Lower lobe of right lung (tissue), 2 donors: Measurements from ENCODE around the gene B3GALT4. TPM values are rescaled to one million over a fixed set of nuclear protein-coding genes. Genes with fewer than 3 reads are reported as not detected.
A peak's percentile ranks its signal among the peaks of the same experiment; 100 is the strongest.

Experiments used
- ATAC-seq, 2 donors: fragments of 200-7000 bp; cut with Tn5 transposase; one replicate each; pipeline ENCODE4 v1.9.1; 2020 to 2022; ENCODE audit warnings: mild to moderate bottlenecking in 2 of 2, moderate library complexity in 2 of 2
- DNase-seq: peaks from one replicate; pipeline ENCODE4 v3.0.0-alpha.2; 2020
- H3K27ac ChIP-seq: fragments of 200-600 bp; one replicate; pipeline ENCODE4 v1.8.0; 2022
- H3K27me3 ChIP-seq: fragments of 200-600 bp; one replicate; pipeline ENCODE4 v1.8.0; 2022; ENCODE audit warnings: low read depth
- H3K36me3 ChIP-seq: fragments of 200-600 bp; one replicate; pipeline ENCODE4 v1.8.0; 2022; ENCODE audit warnings: mild to moderate bottlenecking
- H3K4me1 ChIP-seq: fragments of 200-600 bp; one replicate; pipeline ENCODE4 v1.8.0; 2022
- H3K4me3 ChIP-seq: fragments of 200-600 bp; one replicate; pipeline ENCODE4 v1.8.0; 2022; ENCODE audit warnings: mild to moderate bottlenecking
- H3K9me3 ChIP-seq: fragments of 200-600 bp; one replicate; pipeline ENCODE4 v1.8.0; 2022
- CTCF ChIP-seq: fragments of 200-600 bp; IDR thresholded peaks from one replicate; pipeline ENCODE4 v1.8.0; 2022; ENCODE audit warnings: antibody characterized with exemption, mild to moderate bottlenecking
- intact Hi-C: fragments of 100-400 bp; cut with DNase I; formaldehyde crosslinking; loops from one replicate; pipeline ENCODE4 v1.11.0; 2022
- microRNA-seq: library from miRNA; unstranded; fragments of <30 nt; microRNA quantifications from one replicate; pipeline ENCODE4 v1.2.0, GENCODE V29; 2020; ENCODE audit warnings: borderline number of aligned reads
- total RNA-seq: library from RNA; stranded (reverse); fragmentation: NEBNext Ultra II Directional; extraction: Animal tissue kit (Norgen Biotek cat#: 25700); gene quantifications from one replicate; pipeline ENCODE4 v1.2.1, GENCODE V29; 2021
- donor health status: DM: no; HTN: yes; CAD: no; lungs with severe emphysema.

B3GALT4 gene
- total RNA-seq, 1 donor from 2014 or later, result 19.6 TPM

GRCh38 chr6:33321227-33321626 is 44.3 kb downstream of the B3GALT4 start:
- peaks cover 29% of the 10 kb centered on the region for H3K36me3 ChIP-seq
- no peaks in the 10 kb centered on the region for H3K27me3 ChIP-seq
- H3K9me3 ChIP-seq, result no peaks in the 10 kb centered on the region
- no peak for DNase-seq
- ATAC-seq, result no peak
- intact Hi-C loops, result no loop called here
- no peak for TF ChIP-seq CTCF
- peaks cover 62% of the 10 kb centered on the region for H3K4me1 ChIP-seq
- H3K27ac ChIP-seq, result no peak overlapping the region
- peak overlapping the region; percentile 71 for H3K4me3 ChIP-seq

DNA sequence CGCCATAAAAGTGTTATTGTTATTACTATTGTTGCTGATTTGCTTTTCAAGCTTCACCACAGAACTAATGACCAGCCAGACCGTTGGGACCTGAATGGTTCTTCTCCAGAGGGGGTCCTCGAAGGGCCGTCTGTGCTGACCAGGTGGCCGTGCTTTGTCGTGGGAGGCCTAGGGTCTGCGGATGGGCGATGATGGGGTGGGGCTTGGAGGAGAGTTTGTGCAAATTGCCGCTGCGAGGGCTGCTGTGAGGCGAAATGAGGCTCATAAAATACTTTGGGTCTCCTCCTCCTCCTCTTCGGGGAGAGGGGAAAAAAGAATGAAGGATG is 46.7 kb downstream of the B3GALT4 start:
- TF ChIP-seq CTCF, result no peak
- peaks cover 28% of the 10 kb centered on the region for H3K36me3 ChIP-seq
- no peaks in the 10 kb centered on the region for H3K27me3 ChIP-seq
- H3K9me3 ChIP-seq, result no peaks in the 10 kb centered on the region
- H3K4me1 ChIP-seq, result peaks cover 46% of the 10 kb centered on the region
- no peak for DNase-seq
- peak overlapping the region; percentile 71 for H3K4me3 ChIP-seq
- peak overlapping the region; percentile 89 for H3K27ac ChIP-seq
- peak in 1 of 2 donors; percentile 8 for ATAC-seq
- intact Hi-C loops, result no loop called here

GRCh38 chr6:33324125-33324524 is 47.2 kb downstream of the B3GALT4 start:
- Histone ChIP-seq H3K27ac (peak overlapping the region; percentile 89), H3K36me3 (peaks cover 23% of the 10 kb centered on the region), H3K4me1 (peaks cover 41% of the 10 kb centered on the region), H3K9me3 (no peaks in the 10 kb centered on the region), H3K4me3 (peak overlapping the region; percentile 71), H3K27me3 (no peaks in the 10 kb centered on the region)
- ATAC-seq (no peak), DNase-seq (no peak)
- intact Hi-C loops, result no loop called here
- TF ChIP-seq CTCF, result no peak

Small RNA genes lying within 50 kb of the gene (microRNA-seq; reads per million reads assigned to microRNA genes)
- not detected for gene MIR6834
- not detected for gene MIR6873

Other genes with a start within 250 kb of the B3GALT4 start
- 600 TPM for gene HLA-DPA1, start 203.5 kb upstream of the B3GALT4 start, total RNA-seq
- 483 TPM for gene HLA-DPB1, start 201.1 kb upstream of the B3GALT4 start, total RNA-seq
- 0.77 TPM for gene COL11A2, start 84.7 kb upstream of the B3GALT4 start, total RNA-seq
- gene RXRB, start 76.5 kb upstream of the B3GALT4 start, total RNA-seq, result 47.4 TPM
- 76.0 TPM for gene SLC39A7, start 76.3 kb upstream of the B3GALT4 start, total RNA-seq
- 13.3 TPM for gene HSD17B8, start 72.5 kb upstream of the B3GALT4 start, total RNA-seq
- gene RING1, start 68.6 kb upstream of the B3GALT4 start, total RNA-seq, result 43.1 TPM
- gene VPS52, start 5.2 kb upstream of the B3GALT4 start, total RNA-seq, result 59.7 TPM
- 1,662 TPM for gene RPS18, start 5.0 kb upstream of the B3GALT4 start, total RNA-seq
- gene WDR46, start 12.1 kb downstream of the B3GALT4 start, total RNA-seq, result 34.4 TPM
- gene PFDN6, start 12.5 kb downstream of the B3GALT4 start, total RNA-seq, result 32.9 TPM
- 117 TPM for gene RGL2, start 21.8 kb downstream of the B3GALT4 start, total RNA-seq
- 206 TPM for gene TAPBP, start 37.0 kb downstream of the B3GALT4 start, total RNA-seq
- 27.5 TPM for gene ZBTB22, start 40.6 kb downstream of the B3GALT4 start, total RNA-seq
- 36.0 TPM for gene DAXX, start 45.8 kb downstream of the B3GALT4 start, total RNA-seq
- 2.7 TPM for gene KIFC1, start 114.7 kb downstream of the B3GALT4 start, total RNA-seq
- 69.7 TPM for gene PHF1, start 133.9 kb downstream of the B3GALT4 start, total RNA-seq
- 153 TPM for gene CUTA, start 141.0 kb downstream of the B3GALT4 start, total RNA-seq
- gene SYNGAP1, start 142.9 kb downstream of the B3GALT4 start, total RNA-seq, result 21.6 TPM
- 9.5 TPM for gene ZBTB9, start 177.5 kb downstream of the B3GALT4 start, total RNA-seq